SK-N-SH treated with all-trans-retinoic acid at 6 μM for 48 hours (cell line): ENCODE measurements around the gene RAB5A.

Source experiments
- ATAC-seq: fragments of 200-7000 bp; cut with Tn5 transposase; 3 replicates; pipeline ENCODE4 v1.9.1; 2020; ENCODE audit warnings: mild to moderate bottlenecking, moderate library complexity
- BACH2 ChIP-seq: fragments of 250-450 bp; sonication (Bioruptor Pico); IDR thresholded peaks from 2 replicates; pipeline ENCODE4 v1.9.0; 2021; ENCODE audit warnings: mild to moderate bottlenecking, borderline replicate concordance
- CSDC2 ChIP-seq: fragments of 250-450 bp; sonication (Bioruptor Pico); IDR thresholded peaks from 2 replicates; pipeline ENCODE4 v1.5.0; 2020; ENCODE audit warnings: mild to moderate bottlenecking, moderate library complexity
- ESRRG ChIP-seq: fragments of 250-450 bp; sonication (Bioruptor Pico); IDR thresholded peaks from 2 replicates; pipeline ENCODE4 v1.6.1; 2021; ENCODE audit warnings: mild to moderate bottlenecking
- GLIS3 ChIP-seq: fragments of 250-450 bp; sonication (Bioruptor Pico); IDR thresholded peaks from 2 replicates; pipeline ENCODE4 v1.5.0; 2020; ENCODE audit warnings: mild to moderate bottlenecking, moderate library complexity
- ISL1 ChIP-seq: fragments of 250-450 bp; sonication (Bioruptor Pico); IDR thresholded peaks from 2 replicates; pipeline ENCODE4 v2.1.2; 2022; ENCODE audit warnings: mild to moderate bottlenecking, moderate library complexity
- OSR1 ChIP-seq: fragments of 250-450 bp; sonication (Bioruptor Pico); IDR thresholded peaks from 2 replicates; pipeline ENCODE4 v1.8.0; 2022; ENCODE audit warnings: moderate library complexity, mild to moderate bottlenecking, inconsistent platforms
- PATZ1 ChIP-seq: fragments of 250-450 bp; sonication (Bioruptor Pico); IDR thresholded peaks from 2 replicates; pipeline ENCODE4 v1.8.0; 2020; ENCODE audit warnings: mild to moderate bottlenecking, moderate library complexity, borderline replicate concordance
- PPARA ChIP-seq: fragments of 250-450 bp; sonication (Bioruptor Pico); IDR thresholded peaks from 2 replicates; pipeline ENCODE4 v1.5.0; 2020; ENCODE audit warnings: mild to moderate bottlenecking, borderline replicate concordance
- RARB ChIP-seq: fragments of 250-450 bp; sonication (Bioruptor Pico); IDR thresholded peaks from 2 replicates; pipeline ENCODE4 v1.8.0; 2021; ENCODE audit warnings: mild to moderate bottlenecking, moderate library complexity
- SNAI2 ChIP-seq: fragments of 250-450 bp; sonication (Bioruptor Pico); IDR thresholded peaks from 2 replicates; pipeline ENCODE4 v1.5.0; 2020; ENCODE audit warnings: mild to moderate bottlenecking, moderate library complexity
- TCF4 ChIP-seq: fragments of 250-450 bp; sonication (Bioruptor Pico); IDR thresholded peaks from 2 replicates; pipeline ENCODE4 v1.8.0; 2021; ENCODE audit warnings: mild to moderate bottlenecking, moderate library complexity, borderline replicate concordance
- TOX ChIP-seq: fragments of 250-450 bp; sonication (Bioruptor Pico); IDR thresholded peaks from 2 replicates; pipeline ENCODE4 v1.8.0; 2021; ENCODE audit warnings: mild to moderate bottlenecking, moderate library complexity, borderline replicate concordance
- ZC3H10 ChIP-seq: fragments of 250-450 bp; sonication (Bioruptor Pico); IDR thresholded peaks from 2 replicates; pipeline ENCODE4 v1.5.1; 2021; ENCODE audit warnings: mild to moderate bottlenecking, moderate library complexity
- ZFP3 ChIP-seq: fragments of 250-450 bp; sonication (Bioruptor Pico); IDR thresholded peaks from 2 replicates; pipeline ENCODE4 v1.5.0; 2020; ENCODE audit warnings: mild to moderate bottlenecking, moderate library complexity
- ZFP30 ChIP-seq: fragments of 450-650 bp; formaldehyde crosslinking; IDR thresholded peaks from 2 replicates; pipeline ENCODE4 v1.5.0; 2022; ENCODE audit warnings: mild to moderate bottlenecking, moderate library complexity
- ZNF565 ChIP-seq: fragments of 450-650 bp; formaldehyde crosslinking; conservative IDR thresholded peaks from 2 replicates; pipeline ENCODE4 v1.5.0; 2020; ENCODE audit warnings: low read depth, mild to moderate bottlenecking, moderate library complexity
- ZNF8 ChIP-seq: fragments of 450-650 bp; formaldehyde crosslinking; IDR thresholded peaks from 2 replicates; pipeline ENCODE4 v1.5.0; 2020; ENCODE audit warnings: mild to moderate bottlenecking, moderate library complexity
- TF ChIP-seq, protein P1 (sequence below): fragments of 250-450 bp; sonication (Bioruptor Pico); IDR thresholded peaks from 2 replicates; pipeline ENCODE4 v1.5.0; 2020; ENCODE audit warnings: mild to moderate bottlenecking, moderate library complexity
- TF ChIP-seq, protein P2 (sequence below): fragments of 250-450 bp; sonication (Bioruptor Pico); IDR thresholded peaks from 2 replicates; pipeline ENCODE4 v1.8.0; 2021; ENCODE audit warnings: low read depth, mild to moderate bottlenecking, moderate library complexity, borderline replicate concordance
- TF ChIP-seq, protein P3 (sequence below): fragments of 250-450 bp; sonication (Bioruptor Pico); IDR thresholded peaks from 2 replicates; pipeline ENCODE4 v1.5.1; 2020; ENCODE audit warnings: low read depth, mild to moderate bottlenecking, moderate library complexity
- TF ChIP-seq, protein P4 (sequence below): fragments of 250-450 bp; sonication (Bioruptor Pico); IDR thresholded peaks from 2 replicates; pipeline ENCODE4 v1.5.1; 2021; ENCODE audit warnings: mild to moderate bottlenecking, moderate library complexity

Gene RAB5A

GRCh38 chr3:20022954-20023622, 76.2 kb downstream of the RAB5A start:
- ATAC-seq: no peak; the same call in 2 of the 3 replicates
- TF ChIP-seq PPARA (CRISPR knock-in tag) (no peak), ZC3H10 (CRISPR knock-in tag) (no peak), CSDC2 (CRISPR knock-in tag) (no peak), ISL1 (CRISPR knock-in tag) (no peak), GLIS3 (no peak), SNAI2 (CRISPR knock-in tag) (no peak), ZNF8 (CRISPR knock-in tag) (no peak), RARB (CRISPR knock-in tag) (no peak), ZNF565 (CRISPR knock-in tag) (no peak), OSR1 (CRISPR knock-in tag) (no peak), BACH2 (CRISPR knock-in tag) (no peak), TCF4 (CRISPR knock-in tag) (no peak), ZFP3 (CRISPR knock-in tag) (no peak), TOX (CRISPR knock-in tag) (no peak), ESRRG (no peak)
- TF ChIP-seq, protein P1, sequence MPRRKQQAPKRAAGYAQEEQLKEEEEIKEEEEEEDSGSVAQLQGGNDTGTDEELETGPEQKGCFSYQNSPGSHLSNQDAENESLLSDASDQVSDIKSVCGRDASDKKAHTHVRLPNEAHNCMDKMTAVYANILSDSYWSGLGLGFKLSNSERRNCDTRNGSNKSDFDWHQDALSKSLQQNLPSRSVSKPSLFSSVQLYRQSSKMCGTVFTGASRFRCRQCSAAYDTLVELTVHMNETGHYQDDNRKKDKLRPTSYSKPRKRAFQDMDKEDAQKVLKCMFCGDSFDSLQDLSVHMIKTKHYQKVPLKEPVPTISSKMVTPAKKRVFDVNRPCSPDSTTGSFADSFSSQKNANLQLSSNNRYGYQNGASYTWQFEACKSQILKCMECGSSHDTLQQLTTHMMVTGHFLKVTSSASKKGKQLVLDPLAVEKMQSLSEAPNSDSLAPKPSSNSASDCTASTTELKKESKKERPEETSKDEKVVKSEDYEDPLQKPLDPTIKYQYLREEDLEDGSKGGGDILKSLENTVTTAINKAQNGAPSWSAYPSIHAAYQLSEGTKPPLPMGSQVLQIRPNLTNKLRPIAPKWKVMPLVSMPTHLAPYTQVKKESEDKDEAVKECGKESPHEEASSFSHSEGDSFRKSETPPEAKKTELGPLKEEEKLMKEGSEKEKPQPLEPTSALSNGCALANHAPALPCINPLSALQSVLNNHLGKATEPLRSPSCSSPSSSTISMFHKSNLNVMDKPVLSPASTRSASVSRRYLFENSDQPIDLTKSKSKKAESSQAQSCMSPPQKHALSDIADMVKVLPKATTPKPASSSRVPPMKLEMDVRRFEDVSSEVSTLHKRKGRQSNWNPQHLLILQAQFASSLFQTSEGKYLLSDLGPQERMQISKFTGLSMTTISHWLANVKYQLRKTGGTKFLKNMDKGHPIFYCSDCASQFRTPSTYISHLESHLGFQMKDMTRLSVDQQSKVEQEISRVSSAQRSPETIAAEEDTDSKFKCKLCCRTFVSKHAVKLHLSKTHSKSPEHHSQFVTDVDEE (CRISPR knock-in tag): no peak
- TF ChIP-seq, protein P2, sequence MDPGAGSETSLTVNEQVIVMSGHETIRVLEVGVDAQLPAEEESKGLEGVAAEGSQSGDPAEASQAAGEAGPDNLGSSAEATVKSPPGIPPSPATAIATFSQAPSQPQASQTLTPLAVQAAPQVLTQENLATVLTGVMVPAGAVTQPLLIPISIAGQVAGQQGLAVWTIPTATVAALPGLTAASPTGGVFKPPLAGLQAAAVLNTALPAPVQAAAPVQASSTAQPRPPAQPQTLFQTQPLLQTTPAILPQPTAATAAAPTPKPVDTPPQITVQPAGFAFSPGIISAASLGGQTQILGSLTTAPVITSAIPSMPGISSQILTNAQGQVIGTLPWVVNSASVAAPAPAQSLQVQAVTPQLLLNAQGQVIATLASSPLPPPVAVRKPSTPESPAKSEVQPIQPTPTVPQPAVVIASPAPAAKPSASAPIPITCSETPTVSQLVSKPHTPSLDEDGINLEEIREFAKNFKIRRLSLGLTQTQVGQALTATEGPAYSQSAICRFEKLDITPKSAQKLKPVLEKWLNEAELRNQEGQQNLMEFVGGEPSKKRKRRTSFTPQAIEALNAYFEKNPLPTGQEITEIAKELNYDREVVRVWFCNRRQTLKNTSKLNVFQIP (CRISPR knock-in tag): no peak
- TF ChIP-seq, protein P3, sequence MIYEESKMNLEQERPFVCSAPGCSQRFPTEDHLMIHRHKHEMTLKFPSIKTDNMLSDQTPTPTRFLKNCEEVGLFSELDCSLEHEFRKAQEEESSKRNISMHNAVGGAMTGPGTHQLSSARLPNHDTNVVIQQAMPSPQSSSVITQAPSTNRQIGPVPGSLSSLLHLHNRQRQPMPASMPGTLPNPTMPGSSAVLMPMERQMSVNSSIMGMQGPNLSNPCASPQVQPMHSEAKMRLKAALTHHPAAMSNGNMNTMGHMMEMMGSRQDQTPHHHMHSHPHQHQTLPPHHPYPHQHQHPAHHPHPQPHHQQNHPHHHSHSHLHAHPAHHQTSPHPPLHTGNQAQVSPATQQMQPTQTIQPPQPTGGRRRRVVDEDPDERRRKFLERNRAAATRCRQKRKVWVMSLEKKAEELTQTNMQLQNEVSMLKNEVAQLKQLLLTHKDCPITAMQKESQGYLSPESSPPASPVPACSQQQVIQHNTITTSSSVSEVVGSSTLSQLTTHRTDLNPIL (CRISPR knock-in tag): no peak
- TF ChIP-seq, protein P4, sequence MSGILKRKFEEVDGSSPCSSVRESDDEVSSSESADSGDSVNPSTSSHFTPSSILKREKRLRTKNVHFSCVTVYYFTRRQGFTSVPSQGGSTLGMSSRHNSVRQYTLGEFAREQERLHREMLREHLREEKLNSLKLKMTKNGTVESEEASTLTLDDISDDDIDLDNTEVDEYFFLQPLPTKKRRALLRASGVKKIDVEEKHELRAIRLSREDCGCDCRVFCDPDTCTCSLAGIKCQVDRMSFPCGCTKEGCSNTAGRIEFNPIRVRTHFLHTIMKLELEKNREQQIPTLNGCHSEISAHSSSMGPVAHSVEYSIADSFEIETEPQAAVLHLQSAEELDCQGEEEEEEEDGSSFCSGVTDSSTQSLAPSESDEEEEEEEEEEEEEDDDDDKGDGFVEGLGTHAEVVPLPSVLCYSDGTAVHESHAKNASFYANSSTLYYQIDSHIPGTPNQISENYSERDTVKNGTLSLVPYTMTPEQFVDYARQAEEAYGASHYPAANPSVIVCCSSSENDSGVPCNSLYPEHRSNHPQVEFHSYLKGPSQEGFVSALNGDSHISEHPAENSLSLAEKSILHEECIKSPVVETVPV: no peak

- no peak for ATAC-seq
- TF ChIP-seq SNAI2 (CRISPR knock-in tag) (no peak), ZNF8 (CRISPR knock-in tag) (no peak), RARB (CRISPR knock-in tag) (no peak), ZC3H10 (CRISPR knock-in tag) (no peak), ZFP30 (CRISPR knock-in tag) (no peak), OSR1 (CRISPR knock-in tag) (no peak), ESRRG (no peak), PATZ1 (CRISPR knock-in tag) (no peak), TCF4 (CRISPR knock-in tag) (no peak), PPARA (CRISPR knock-in tag) (no peak), ISL1 (CRISPR knock-in tag) (no peak), TOX (CRISPR knock-in tag) (no peak), ZNF565 (CRISPR knock-in tag) (no peak)
- TF ChIP-seq, protein P3 (CRISPR knock-in tag): no peak
- TF ChIP-seq, protein P2 (CRISPR knock-in tag): no peak
- TF ChIP-seq, protein P1 (CRISPR knock-in tag): no peak
These were observed 76.9 kb downstream of the RAB5A start for GRCh38 chr3:20023623-20024405.
